Left kidney (tissue), 8 donors: Measurements from ENCODE around the gene ANKH. TPM values are rescaled to one million over a fixed set of nuclear protein-coding genes. Genes with fewer than 3 reads are reported as not detected.
A peak's percentile ranks its signal among the peaks of the same experiment; 100 is the strongest.
"Not testable (repeated sequence)": the region's sequence is repeated elsewhere in the genome, so short reads cannot be mapped to it uniquely, and the experiment has no call there.

ENCODE experiments used
- DNase-seq: peaks from one replicate; pipeline ENCODE4 v3.0.0-alpha.2; 2013
- long read RNA-seq, 8 donors: transcript quantifications; one replicate each; lab custom pipeline, GENCODE V29; 2026
- polyA plus RNA-seq: library from polyadenylated mRNA; unstranded; fragments of 120-200 nt; gene quantifications from one replicate; pipeline ENCODE4 v1.2.1, GENCODE V29; 2013; ENCODE audit not compliant: insufficient read length

Gene ANKH
- 10.5 TPM for polyA plus RNA-seq
- long read RNA-seq, donor 1, full-length matches to known transcripts: 1 of 1 reads
- long read RNA-seq, donor 1, partial matches to known transcripts: 0 of 1 reads
- long read RNA-seq, donor 1, other reads (novel, unspliced or antisense): 0 of 1 reads
- long read RNA-seq, donor 2, full-length matches to known transcripts: 1 of 1 reads
- long read RNA-seq, donor 2, partial matches to known transcripts: 0 of 1 reads
- long read RNA-seq, donor 2, other reads (novel, unspliced or antisense): 0 of 1 reads
- long read RNA-seq, donor 3, full-length matches to known transcripts: 2 of 2 reads
- long read RNA-seq, donor 3, partial matches to known transcripts: 0 of 2 reads
- long read RNA-seq, donor 3, other reads (novel, unspliced or antisense): 0 of 2 reads
- long read RNA-seq, donor 4, full-length matches to known transcripts: 1 of 1 reads
- long read RNA-seq, donor 4, partial matches to known transcripts: 0 of 1 reads
- long read RNA-seq, donor 4, other reads (novel, unspliced or antisense): 0 of 1 reads
- long read RNA-seq, donor 5, full-length matches to known transcripts: 2 of 2 reads
- long read RNA-seq, donor 5, partial matches to known transcripts: 0 of 2 reads
- long read RNA-seq, donor 5, other reads (novel, unspliced or antisense): 0 of 2 reads
- long read RNA-seq, donor 6, full-length matches to known transcripts: 3 of 3 reads
- long read RNA-seq, donor 6, partial matches to known transcripts: 0 of 3 reads
- long read RNA-seq, donor 6, other reads (novel, unspliced or antisense): 0 of 3 reads
- long read RNA-seq, donor 7, full-length matches to known transcripts: 2 of 2 reads
- long read RNA-seq, donor 7, partial matches to known transcripts: 0 of 2 reads
- long read RNA-seq, donor 7, other reads (novel, unspliced or antisense): 0 of 2 reads
- long read RNA-seq, donor 8: 0 reads

- peak; percentile 68 for DNase-seq
These were observed at the start of gene ANKH for GRCh38 chr5:14871214-14872069. Gene ANKH, minus strand, starts transcription at chr5:14871778. Its CDS starts 331 bp downstream, at chr5:14871447.

- no peak for DNase-seq
These were observed 48.5 kb upstream of the ANKH start for GRCh38 chr5:14920121-14920520.

DNA sequence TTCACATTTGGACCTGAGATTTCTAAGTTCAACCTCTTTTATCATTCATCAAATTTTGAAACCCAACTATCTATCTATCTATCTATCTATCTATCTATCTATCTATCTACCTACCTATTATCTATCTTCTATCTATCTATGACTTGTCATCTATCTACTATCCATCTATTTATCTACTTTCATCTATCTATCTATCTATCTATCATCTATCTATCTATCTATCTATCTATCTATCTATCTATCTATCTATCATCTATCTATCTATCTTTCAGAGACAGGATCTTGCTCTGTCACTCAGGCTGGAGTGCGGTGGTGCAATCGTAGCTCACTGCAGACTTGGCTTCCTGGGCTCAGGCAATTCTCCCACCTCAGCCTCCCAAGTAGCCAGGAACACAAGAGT, 47.5 kb upstream of the ANKH start:
- not testable (repeated sequence) for DNase-seq

DNA sequence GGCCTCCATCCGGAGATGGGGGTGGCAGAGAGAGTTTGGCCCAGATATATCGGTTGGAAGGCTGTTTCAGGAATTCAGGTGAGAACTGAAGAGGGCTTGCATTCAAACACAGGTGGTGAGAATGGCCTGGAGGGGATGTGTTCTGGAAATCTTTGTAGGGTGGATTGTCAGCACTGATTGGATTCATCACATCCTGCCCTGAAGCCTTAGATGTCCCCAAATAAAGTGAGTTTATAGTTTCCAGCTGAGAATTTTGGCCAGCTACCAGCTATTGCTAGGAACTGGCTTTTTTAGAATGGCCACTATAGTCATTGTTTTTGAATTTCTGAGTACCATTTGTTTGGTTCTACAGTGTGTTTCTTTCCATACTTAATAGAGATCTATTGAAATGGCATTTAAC, 46.1 kb upstream of the ANKH start:
- DNase-seq: peak; percentile 29

GRCh38 chr5:14915291-14915952, 43.8 kb upstream of the ANKH start:
- DNase-seq: peak; percentile 15

DNA sequence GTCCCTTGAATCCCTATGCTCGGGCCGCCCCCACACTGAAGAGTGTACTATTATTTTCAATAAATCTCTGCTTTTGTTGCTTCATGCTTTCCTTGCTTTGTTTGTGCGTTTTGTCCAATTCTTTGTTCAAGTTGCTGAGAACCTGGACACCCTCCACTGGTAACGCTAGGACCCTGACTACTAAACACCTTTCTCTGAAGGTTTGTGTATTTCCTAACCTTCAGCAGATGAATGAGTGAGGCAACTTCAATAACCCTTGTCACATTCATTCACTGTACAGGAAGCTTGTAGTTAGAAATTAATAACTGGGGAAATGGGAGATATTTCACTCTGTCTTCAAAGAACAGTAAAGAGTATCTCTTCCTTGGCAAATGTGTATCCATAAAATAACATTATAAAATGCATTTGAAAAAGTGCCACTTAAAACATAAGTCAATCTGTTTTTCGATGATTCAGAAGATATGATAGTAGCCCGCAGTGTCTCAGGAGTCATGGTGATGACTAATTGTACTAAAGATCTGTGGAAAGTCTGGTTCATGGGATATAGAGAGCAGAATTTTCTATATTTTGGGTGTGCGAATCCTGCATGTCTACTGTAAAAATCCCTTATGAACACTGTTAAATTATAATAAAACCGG, 43.2 kb upstream of the ANKH start:
- no peak for DNase-seq

- DNase-seq: no peak
These were observed 42.6 kb upstream of the ANKH start for GRCh38 chr5:14914193-14914592.

DNA sequence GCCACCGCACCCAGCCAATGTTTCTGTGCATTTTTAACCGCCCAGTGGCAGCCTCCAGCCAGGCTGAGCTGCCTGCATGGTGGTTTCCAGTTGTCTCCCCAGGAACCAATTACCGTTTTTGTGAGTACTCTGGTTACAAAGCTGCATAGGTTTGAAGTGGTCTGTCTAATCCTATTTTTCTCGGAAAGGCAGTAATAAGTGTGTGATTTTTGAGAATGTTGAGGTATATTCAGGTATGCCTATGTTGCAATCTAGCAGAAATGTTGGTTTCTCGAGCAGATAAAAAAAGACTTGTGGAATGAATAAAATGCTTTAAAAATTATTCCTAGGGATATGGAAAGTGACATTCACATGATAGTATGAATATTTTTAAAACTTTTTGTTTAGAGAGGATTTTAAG, 41.5 kb upstream of the ANKH start:
- DNase-seq: no peak

GRCh38 chr5:14912206-14912605, 40.6 kb upstream of the ANKH start:
- no peak for DNase-seq

DNA sequence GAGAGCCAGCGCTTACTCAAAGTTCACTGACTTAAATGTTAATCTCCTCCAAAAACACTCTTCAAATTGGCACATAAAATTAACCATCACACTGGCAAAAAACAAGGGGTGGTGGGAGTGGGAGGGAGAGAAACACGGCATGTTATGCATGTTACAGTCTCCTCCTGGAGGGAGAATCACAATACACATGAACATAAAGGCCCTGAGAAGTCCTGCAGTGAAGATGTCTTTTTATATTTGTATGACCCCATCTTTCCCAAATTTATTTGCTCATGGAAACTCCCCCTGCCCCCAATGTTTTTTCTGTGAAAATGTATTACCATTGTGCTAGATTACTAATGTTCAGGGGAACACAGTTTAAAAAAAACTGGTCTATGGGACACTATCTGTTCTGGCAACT, 37.8 kb upstream of the ANKH start:
- no peak for DNase-seq

GRCh38 chr5:14908172-14908571, 36.6 kb upstream of the ANKH start:
- no peak for DNase-seq

DNA sequence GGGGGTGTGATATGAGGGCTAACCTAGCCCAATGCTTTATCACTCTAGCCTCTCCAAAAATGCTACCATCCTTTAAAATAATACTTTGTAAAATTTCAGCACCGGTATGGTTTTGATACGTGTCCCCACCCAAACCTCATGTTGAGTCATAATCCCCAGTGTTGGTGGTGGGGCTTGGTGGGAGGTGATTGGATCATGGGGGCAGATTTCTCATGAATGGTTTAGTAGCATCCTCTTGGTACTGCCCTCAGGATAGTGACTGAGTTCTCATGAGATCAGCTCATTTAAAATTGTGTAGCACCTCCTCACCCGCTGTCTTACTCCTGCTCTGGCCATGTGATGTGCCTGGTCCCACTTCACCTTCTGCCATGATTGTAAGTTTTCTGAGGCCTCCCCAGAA, 35.0 kb upstream of the ANKH start:
- DNase-seq: no peak

- DNase-seq: no peak
These were observed 31.4 kb upstream of the ANKH start for GRCh38 chr5:14902826-14903560.

DNA sequence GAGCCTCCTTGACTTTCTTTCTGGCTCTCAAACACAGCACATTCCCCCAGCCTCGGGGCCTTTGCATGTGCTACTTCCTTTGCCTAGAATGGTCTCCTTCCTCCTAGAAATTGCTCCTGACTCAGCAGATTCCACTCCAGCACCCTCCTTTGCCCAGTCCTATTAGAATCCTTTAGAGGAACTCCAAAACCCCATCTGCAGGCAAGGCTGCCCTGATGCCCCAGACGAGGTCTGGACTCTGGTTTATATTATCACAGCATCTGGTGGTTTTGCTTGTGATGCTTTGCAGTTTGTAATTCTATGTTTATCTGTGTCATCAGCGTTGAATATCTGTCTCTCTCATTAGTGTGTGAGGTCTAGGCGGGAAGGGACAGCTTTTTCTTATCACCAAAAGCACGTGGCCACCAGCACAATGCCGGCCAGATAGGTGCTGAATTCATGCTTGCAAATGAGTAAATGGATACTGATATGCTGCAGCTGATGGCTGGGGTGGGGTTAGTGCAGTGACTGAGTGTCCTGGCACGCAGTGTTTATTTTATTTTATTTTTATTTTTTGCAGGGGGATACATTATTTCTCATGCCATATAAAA, 30.0 kb upstream of the ANKH start:
- DNase-seq: no peak

DNA sequence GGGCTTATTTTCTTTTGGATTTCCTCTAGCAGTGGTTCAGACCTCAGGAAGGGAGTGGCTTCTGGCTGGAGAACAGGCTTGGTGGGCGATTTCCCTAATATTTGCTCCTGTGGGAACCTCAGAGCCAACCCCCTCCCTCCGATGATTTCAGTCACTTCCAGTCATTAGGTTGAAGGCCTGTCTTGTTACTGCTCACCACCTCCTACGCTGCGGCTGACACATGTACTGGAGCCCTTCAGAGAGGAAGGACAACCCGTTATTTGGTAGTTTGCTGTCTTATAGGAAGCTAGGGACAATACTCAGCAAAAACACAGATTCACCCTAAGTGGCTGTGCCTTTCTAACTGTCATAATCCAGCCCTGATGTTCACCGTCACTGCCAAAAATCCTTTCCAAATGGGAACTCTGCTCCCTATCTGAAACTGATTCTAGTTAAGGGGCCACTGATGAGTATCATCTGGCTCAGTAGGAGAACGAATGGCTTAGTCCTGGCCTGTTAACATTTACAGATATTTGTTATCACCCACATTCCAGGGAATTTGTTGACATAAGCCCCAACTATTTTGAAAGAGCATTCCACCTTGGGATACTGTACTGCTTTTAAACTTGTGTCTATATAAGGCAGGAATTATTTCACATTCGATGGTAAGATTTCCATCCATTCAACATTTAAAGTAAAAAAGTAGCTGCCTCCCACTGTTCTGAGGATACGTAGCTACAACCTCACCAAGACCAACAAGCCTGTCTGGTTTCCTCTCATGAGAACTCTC, 29.3 kb upstream of the ANKH start:
- no peak for DNase-seq

GRCh38 chr5:14896131-14896530, 24.6 kb upstream of the ANKH start:
- no peak for DNase-seq

DNA sequence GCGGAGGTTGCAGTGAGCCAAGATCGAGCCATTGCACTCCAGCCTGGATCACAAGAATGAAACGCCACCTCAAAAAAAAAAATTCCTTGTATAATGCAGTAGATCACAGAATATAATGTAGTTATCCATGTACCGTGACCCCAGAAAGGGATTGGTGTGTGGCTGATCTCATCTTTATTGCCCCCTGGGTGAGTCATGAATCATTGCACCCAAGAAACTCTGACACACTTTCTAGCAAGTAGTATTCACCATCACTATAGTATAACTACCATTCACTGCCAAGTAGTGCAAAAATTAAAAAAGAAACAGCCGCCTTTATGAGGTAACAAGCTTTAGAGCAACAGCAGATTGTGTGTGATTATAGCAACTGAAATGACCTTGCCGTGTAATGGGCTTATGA, 23.7 kb upstream of the ANKH start:
- DNase-seq: no peak

GRCh38 chr5:14894748-14895147, 23.2 kb upstream of the ANKH start:
- no peak for DNase-seq

- DNase-seq: no peak
These were observed 21.8 kb upstream of the ANKH start for GRCh38 chr5:14893381-14893780.
